HG03095 (cell line): Measurements from ENCODE around the gene FTSJ3.
A peak's percentile ranks its signal among the peaks of the same experiment; 100 is the strongest.
"Not testable (repeated sequence)": the region's sequence is repeated elsewhere in the genome, so short reads cannot be mapped to it uniquely, and the experiment has no call there.

Source experiments
- ATAC-seq: cut with Tn5 transposase; IDR thresholded peaks from one replicate; pipeline ENCODE4 v1.9.1; 2021; ENCODE audit warnings: moderate library complexity; ENCODE audit not compliant: unreplicated experiment

FTSJ3 gene

DNA sequence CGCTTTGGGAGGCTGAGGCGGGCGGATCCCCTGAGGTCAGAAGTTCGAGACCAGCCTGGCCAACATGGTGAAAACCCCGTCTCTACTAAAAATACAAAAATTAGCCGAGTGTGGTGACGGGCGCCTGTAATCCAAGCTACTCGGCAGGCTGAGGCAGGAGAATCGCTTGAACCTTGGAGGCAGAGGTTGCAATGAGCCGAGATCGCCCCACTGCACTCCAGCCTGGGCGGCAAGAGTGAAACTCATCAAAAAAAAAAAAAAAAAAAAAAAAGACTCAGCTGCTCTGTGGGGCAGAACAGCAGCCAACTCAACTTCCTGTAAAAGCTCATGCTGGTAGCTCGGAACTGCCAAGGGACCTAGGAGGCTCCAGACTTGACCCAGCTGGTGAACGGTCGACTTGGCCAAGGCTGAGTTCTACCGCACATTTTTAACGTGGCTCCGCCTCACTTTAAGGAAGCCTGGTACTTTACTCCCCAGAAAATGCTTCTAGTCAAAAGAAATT, 16.0 kb upstream of the FTSJ3 start:
- not testable (repeated sequence) for ATAC-seq

DNA sequence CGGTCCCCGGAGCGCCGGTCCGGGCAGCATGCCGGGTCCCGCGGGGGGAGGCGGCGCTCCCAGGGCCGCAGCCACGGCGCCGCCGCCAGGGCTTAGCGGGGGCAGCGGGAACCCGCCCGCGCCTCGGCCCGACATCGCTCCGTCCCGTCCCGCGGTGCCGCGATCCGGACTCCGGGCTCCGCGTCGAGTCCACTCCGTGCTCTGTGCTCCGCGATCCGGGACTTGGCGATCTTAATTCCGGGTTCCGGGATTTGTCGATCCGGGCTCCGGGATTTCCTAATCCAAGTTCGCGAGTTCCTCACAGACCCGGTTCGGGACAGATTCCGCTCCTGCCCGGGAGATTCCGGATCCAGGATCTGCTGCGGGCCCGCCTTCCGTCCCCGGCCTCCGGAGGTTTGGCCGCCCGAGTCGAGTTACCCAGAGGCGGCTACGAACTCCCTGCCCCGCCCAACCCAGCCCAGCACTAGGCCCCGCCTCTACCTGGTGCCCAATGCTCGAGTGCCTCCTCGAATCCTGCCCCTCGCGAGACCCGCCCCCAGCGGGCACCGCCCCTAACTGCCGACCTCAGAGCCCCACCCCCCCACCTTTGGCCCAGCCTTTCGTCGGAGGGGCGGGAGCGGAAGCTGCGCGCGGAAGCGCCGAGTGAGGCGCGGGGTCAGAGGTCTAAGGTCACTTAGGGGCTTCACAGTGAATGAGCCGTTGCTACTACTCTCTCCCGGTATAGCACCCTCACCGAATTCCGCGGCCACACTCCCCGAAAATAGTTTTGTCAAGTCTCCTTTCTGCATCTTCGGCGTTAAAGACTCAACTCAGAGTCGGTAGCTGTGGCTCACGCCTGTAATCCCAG, 15.3 kb upstream of the FTSJ3 start, which contains the start of gene SMARCD2:
TSS of gene SMARCD2 (minus strand) at position 146 of the 847 bp plus-strand sequence. CDS start at position 135, 11 bp downstream.
- peak; percentile 64 for ATAC-seq

GRCh38 chr17:63842173-63842539, 14.7 kb upstream of the FTSJ3 start:
- ATAC-seq = peak; percentile 18

- ATAC-seq = no peak
Observed at GRCh38 chr17:63841350-63842172, 14.1 kb upstream of the FTSJ3 start.

GRCh38 chr17:63840591-63841349, 13.3 kb upstream of the FTSJ3 start:
- no peak for ATAC-seq

DNA sequence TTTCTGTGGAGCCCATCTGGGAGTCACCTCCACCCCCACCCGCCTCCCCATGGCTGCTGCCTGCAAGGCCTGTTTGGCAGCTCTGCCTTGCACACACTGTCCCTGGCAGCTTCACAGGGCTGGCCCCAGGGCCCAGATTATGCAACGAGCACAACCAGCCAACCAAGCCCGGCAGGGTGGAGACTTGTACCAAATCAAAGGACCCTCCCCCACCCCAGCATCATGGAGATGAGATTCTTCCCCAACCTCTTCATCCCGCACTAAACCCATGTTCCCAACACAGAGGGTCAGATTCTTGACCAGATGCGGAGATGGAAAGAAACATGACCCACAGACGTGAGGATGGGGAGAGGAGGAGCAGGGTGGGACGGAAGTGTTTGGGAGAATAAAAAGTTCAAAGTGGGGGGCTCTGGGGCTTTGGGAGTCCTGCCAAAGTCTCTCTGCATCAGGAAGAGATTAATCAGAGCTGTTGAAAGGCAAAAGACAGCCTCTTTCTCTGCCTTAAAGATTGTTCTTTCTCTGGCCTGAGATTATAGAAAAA, 11.2 kb upstream of the FTSJ3 start:
- ATAC-seq = no peak

DNA sequence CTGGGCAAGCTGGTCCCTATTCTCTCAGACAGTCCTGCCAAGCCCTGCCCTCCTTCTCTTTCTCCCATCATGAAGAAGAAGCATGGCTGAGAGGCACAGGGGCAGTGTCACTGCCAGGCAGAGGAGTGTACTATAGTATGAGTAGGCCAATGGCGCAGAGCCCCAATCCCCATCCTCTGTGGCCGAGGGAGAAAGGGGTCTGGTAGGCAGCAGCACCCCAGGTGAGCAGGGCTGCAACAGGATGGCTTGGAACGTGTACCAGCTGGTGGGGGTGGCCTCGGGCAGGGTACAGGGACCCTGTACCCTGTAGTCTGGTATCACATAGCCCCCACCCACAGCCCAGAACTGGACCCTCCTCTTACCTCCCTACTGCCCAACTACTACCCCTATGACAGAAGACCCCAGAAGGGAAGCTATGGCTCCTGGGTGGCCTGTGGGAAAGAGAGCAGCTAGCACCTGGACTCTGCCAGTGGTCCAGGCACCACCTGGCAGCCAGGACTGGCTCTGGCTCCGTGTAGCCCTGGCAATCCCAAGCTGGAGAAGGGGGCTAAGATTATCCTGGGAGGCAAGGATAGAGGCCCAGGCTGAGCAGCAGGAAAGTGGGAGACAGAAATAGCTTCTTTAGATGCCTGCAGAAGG, 10.6 kb upstream of the FTSJ3 start:
- no peak for ATAC-seq

GRCh38 chr17:63837480-63837879, 10.0 kb upstream of the FTSJ3 start:
- ATAC-seq = no peak

- ATAC-seq = no peak
Observed at GRCh38 chr17:63836811-63837210, 9.3 kb upstream of the FTSJ3 start.

- no peak for ATAC-seq
Observed at GRCh38 chr17:63835167-63835720, 7.8 kb upstream of the FTSJ3 start.

- ATAC-seq = no peak
Observed at GRCh38 chr17:63834431-63835166, 7.1 kb upstream of the FTSJ3 start.

DNA sequence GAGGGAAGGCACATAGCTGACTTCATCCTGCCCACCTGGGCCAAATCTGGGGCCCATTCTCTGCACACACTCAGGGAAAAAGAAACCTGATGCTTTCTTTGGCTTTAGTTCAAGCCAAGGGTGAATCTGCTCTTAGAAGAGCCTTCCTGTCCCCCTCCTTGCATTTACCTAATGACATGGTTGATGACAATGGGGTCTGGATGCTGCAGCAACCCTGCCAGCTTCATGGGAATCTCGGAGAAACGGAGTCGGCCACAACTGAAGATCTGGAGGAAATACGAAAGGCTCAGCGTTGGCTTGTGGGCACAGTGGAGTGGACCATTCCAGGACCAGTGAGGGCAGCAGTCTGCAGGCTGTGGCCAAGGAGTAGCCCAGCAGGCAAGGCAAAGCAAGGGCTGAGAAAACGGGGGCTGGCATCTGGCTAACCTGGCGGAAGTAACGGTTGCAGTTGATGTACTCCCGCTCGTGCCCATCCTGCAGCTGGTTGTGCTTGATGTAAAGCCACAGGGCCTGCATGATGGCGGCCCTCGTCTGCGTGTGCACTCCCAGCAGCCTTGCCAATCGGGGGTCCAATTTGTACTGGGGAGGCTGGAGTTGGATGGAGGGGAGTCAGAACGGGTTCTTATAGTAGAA, 6.4 kb upstream of the FTSJ3 start:
- no peak for ATAC-seq

GRCh38 chr17:63833026-63833740, 5.7 kb upstream of the FTSJ3 start:
- no peak for ATAC-seq

DNA sequence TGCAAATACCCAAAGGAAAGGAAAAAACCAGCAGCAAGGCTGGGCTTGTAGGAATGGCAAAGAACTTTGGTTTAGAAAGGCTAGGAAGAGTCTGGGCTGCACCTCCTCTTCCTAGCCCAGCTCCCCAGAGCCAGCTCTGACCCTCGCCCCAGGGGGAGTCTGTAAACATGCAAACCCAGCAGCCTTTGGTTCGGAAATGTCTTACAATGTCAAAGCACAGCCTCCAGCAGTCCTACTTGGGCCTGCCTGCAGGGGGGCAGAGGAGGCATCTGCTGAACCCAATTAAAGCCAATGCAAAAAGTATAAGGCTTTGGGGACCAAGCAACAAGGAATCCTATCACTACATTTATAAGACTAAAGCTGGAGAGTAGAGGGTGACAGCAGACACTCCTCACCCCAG, 5.0 kb upstream of the FTSJ3 start:
- no peak for ATAC-seq

DNA sequence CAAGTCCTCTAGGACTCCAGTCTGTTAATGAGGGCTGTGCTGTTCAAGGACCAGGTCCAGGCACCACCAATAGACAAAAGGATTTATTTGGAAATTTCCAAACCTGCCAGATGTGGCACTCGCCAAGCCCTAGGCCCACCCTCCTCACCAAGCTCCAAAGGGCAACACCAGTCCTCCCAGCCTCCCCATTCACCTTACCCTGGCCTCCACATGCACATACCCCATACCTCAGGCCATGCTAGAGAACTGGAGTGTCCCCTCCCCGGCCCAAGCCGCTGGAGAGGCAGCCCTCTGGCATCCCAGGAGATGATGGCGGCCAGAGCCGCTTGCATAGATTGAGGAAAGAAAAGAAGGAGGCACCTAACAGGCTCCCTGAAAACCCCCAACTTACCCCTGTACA, 4.6 kb upstream of the FTSJ3 start:
- no peak for ATAC-seq

DNA sequence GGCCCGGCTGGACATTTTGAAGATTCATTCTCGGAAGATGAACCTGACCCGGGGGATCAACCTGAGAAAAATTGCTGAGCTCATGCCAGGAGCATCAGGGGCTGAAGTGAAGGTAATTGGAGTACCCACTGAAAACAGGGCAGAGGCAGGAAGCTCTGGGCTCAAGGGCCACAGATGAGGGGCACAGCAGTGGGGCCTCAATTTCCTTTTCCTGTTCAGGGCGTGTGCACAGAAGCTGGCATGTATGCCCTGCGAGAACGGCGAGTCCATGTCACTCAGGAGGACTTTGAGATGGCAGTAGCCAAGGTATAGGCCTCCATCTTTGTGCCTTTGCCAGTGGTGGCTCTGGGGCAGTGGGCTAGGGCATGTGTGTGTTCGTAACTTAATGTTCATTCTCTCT, 4.0 kb upstream of the FTSJ3 start:
- no peak for ATAC-seq

DNA sequence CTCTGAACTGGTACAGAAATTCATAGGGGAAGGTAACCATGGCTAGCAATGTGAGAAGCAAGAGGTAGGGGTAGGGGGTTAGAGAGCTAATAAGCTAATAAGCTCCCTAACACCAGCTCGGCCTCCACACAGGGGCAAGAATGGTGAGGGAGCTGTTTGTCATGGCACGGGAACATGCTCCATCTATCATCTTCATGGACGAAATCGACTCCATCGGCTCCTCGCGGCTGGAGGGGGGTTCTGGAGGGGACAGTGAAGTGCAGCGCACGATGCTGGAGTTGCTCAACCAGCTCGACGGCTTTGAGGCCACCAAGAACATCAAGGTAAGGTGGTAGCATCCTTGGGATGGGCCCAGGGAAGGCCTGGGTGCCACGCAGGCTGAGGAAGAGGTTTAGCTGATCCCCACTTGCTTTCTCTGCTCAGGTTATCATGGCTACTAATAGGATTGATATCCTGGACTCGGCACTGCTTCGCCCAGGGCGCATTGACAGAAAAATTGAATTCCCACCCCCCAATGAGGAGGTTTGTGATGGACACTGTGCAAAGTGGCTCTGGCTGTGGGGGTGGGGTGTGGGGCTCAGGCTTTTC, 3.5 kb upstream of the FTSJ3 start:
- ATAC-seq = no peak

DNA sequence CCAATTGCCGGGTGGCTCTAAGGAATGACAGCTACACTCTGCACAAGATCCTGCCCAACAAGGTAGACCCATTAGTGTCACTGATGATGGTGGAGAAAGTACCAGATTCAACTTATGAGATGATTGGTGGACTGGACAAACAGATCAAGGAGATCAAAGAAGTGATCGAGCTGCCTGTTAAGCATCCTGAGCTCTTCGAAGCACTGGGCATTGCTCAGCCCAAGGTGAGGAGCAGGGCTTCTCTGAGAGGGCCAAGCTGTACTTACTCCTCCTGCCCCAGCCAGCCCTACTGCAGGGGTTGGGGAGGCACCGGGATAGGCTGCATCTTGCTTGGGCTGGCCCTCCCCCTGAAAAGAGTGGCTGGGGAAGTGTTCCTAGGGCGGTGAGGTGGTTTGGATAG, 2.8 kb upstream of the FTSJ3 start:
- ATAC-seq = no peak
